ENCODE results near the gene KIF3C. TPM values are rescaled to one million over a fixed set of nuclear protein-coding genes. Genes with fewer than 3 reads are reported as not detected.
"Not testable (repeated sequence)": the region's sequence is repeated elsewhere in the genome, so short reads cannot be mapped to it uniquely, and the experiment has no call there.

KIF3C gene
- total RNA-seq: 3.2 TPM
- long read RNA-seq, full-length matches to known transcripts: 5 of 7 reads
- long read RNA-seq, partial matches to known transcripts: 0 of 7 reads
- long read RNA-seq, other reads (novel, unspliced or antisense): 2 of 7 reads

GRCh38 chr2:25982273-25982967 lies at the start of gene KIF3C:
Gene KIF3C (minus strand): TSS chr2:25982497. CDS start chr2:25981917, 580 bp downstream.
- DNase-seq: peak; percentile 78
- ATAC-seq (ENCODE audit: poor library complexity): peak; percentile 89
- intact Hi-C loops (cut with DNase I): no loop called here

GRCh38 chr2:26028083-26028482 lies 45.8 kb upstream of the KIF3C start:
- ATAC-seq (ENCODE audit: poor library complexity); intact Hi-C loops (cut with DNase I); DNase-seq: not testable (repeated sequence)

- DNase-seq: no peak
- ATAC-seq (ENCODE audit: poor library complexity): no peak
- intact Hi-C loops (cut with DNase I): no loop called here
These were observed 43.2 kb upstream of the KIF3C start for GRCh38 chr2:26025509-26025908.

GRCh38 chr2:26024260-26024659 lies 42.0 kb upstream of the KIF3C start:
- intact Hi-C loops (cut with DNase I): no loop called here
- DNase-seq: no peak

GRCh38 chr2:26020231-26020640 lies 37.9 kb upstream of the KIF3C start:
- intact Hi-C loops (cut with DNase I): no loop called here
- ATAC-seq (ENCODE audit: poor library complexity) (no peak), DNase-seq (no peak)

More at GRCh38 chr2:26024260-26024659, 42.0 kb upstream of the KIF3C start:
- no peak for ATAC-seq (ENCODE audit: poor library complexity)

DNA sequence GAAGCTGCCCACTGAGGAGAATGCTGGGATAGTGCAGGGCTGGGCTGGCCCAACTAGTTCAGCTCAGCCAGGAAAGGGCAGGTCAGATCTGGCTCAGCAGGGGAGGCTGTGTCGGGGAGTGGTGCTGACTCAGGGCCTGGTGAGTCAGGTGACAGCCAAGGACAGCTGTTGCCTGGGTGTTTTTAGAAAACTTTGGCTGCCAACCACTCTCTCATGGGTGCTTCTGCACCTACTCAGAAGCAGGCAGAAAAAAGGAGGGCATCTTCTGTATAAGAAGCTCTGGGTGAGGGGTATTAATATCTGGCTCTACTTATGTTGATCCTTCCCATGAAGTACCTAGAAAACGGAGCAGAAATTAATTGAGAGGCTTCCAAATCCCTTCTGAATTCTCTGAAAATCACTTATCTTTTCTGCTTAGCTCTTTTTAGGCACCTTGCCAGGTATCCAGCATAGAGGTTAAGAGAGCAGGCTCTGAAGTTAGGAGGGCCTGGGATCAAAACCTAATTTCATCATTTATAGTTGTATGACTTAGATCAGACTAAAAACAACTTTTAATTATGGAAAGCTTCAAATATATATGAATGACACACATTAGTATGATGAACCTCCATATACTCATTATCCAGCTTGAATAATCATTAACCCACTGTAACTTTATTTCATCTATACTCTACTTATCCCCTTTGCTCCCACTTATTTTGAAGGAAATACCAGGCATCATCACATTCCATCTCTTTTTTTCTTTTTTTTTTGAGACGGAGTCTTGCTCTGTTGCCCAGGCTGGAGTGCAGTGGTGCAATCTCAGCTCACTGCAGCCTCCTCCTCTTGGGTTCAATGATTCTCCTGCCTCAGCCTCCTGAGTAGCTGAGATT lies 36.1 kb upstream of the KIF3C start:
- DNase-seq: peak; percentile 75
- peak; percentile 97 for ATAC-seq (ENCODE audit: poor library complexity)
- intact Hi-C loops (cut with DNase I): no loop called here

- DNase-seq: no peak
These were observed 35.3 kb upstream of the KIF3C start for GRCh38 chr2:26017464-26018183.

DNA sequence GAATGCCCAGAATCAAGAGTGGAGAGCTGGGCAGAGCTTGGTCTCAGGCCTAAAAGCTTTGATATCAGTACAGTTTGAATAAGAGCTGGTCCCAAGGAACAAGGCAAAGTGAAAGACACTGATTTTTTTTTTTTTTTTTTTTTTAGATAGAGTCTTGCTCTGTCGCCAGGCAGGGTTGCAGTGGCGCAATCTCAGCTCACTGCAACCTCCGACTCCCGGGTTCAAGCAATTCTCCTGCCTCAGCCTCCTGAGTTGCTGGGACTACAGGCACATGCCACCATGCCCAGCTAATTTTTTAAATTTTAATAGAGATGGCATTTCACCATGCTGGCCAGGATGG lies 34.4 kb upstream of the KIF3C start:
- ATAC-seq (ENCODE audit: poor library complexity); intact Hi-C loops (cut with DNase I); DNase-seq: not testable (repeated sequence)

More at GRCh38 chr2:26017464-26018183, 35.3 kb upstream of the KIF3C start:
- intact Hi-C loops (cut with DNase I): no loop called here
- ATAC-seq (ENCODE audit: poor library complexity): no peak

GRCh38 chr2:26016012-26016705 lies 33.9 kb upstream of the KIF3C start:
- intact Hi-C loops (cut with DNase I): no loop called here
- ATAC-seq (ENCODE audit: poor library complexity) (no peak), DNase-seq (no peak)

- intact Hi-C loops (cut with DNase I): no loop called here
- DNase-seq (no peak), ATAC-seq (ENCODE audit: poor library complexity) (no peak)
These were observed 31.4 kb upstream of the KIF3C start for GRCh38 chr2:26013668-26014067.

- intact Hi-C loops (cut with DNase I): no loop called here
- ATAC-seq (ENCODE audit: poor library complexity) (peak; percentile 86), DNase-seq (no peak)
These were observed 29.9 kb upstream of the KIF3C start for GRCh38 chr2:26011990-26012856.

DNA sequence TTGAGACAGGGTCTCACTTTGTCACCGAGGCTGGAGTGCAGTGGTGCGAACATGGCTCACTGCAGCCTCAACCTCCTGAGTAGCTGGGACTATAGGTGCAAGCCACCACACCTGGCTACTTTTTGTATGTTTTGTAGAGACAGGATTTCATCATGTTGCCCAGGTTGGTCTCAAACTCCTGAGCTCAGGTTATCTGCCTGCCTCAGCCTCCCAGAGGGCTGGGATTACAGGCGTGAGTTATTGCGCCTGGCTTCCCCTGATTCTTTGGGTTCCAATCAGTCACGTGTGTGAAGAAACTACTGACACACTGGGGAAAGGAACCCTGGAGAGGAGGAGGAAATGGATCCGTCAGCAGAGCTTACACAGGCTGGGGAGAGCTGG lies 29.3 kb upstream of the KIF3C start:
- intact Hi-C loops (cut with DNase I): no loop called here
- peak; percentile 17 for ATAC-seq (ENCODE audit: poor library complexity)
- DNase-seq: no peak

DNA sequence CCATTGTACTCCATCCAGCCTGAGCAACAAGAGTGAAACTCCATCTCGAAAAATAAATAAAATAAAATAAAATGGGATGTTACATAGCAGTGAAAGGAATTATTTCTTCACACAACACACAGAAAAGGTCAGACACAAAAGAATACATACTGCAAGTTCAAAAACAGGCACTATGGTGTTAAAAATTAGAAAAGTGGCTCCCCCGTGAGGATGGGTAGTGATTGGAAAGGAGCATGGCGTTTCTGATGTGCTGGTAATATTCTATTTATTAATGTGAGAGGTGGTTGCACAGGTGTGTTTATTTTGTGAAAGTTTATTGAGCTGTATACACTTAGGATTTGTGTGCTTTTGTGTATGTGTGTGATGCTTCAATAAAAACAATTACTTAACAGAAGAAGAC lies 28.6 kb upstream of the KIF3C start:
- no peak for ATAC-seq (ENCODE audit: poor library complexity)
- no peak for DNase-seq
- intact Hi-C loops (cut with DNase I): no loop called here

- no peak for ATAC-seq (ENCODE audit: poor library complexity)
- intact Hi-C loops (cut with DNase I): no loop called here
- DNase-seq: no peak
These were observed 27.3 kb upstream of the KIF3C start for GRCh38 chr2:26009567-26009963.

DNA sequence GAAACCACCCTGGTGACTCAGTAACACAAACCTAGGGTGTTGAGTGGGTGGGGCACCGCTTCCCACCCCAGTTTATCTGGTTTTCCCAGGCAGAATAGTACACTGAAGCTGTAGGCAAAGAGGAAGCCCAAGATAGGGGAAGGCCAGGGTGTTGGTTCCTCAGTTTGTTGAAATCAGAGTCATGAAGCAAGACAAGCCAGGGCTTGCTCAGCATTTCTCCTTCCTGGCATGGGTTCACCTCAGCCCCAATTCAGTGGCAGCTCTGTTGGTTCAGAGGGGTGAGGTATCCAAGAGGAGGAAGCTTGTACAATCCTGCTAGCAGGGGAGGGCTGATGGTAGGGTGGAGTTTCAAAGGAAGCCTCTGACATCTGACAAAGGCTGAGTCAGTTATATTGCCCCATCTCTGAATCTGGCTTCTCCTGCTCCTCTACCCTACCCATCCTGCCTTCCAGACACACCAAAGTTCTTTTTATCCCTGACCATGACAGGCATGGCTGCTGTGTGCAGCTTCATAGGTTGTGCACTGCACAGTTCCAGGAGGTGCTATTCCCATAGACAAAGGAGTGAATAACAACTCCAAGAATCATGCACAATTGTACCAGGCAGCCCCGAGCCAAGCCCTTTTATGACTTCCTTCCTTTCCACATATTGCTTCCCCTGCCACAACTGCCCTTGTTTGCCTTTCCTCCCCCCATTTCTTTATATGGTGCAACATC lies 26.7 kb upstream of the KIF3C start:
- intact Hi-C loops (cut with DNase I): no loop called here
- peak; percentile 73 for ATAC-seq (ENCODE audit: poor library complexity)

GRCh38 chr2:26008095-26008494 lies 25.8 kb upstream of the KIF3C start:
- ATAC-seq (ENCODE audit: poor library complexity): no peak
- intact Hi-C loops (cut with DNase I): no loop called here
- no peak for DNase-seq

More for the DNA sequence above, 26.7 kb upstream of the KIF3C start:
- DNase-seq: peak; percentile 65

Data from Right ventricle myocardium superior (tissue), 1 donor.